ENCODE data around the gene USP32. TPM values are rescaled to one million over a fixed set of nuclear protein-coding genes. Genes with fewer than 3 reads are reported as not detected.

Gene USP32
- total RNA-seq, 1 experiment from 2014 or later = 73.5 TPM

DNA sequence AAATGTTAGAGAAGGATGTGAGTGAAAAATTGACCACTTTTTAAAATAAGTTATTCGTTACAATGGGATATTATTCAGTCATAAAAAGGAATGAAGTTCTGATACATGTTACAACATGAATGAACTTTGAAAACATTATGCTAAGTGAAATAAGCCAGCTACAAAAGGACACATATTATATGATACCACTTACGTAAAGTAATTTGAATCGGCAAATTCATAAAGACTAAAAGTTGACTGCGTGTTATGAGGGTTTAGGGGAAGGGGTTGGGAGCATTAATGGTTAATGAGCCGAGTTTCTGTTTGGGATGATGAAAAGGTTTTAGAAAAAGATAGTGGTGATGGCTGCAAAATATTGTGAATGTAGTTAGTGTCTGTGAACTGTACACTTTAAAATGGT, 73.1 kb downstream of the USP32 start:
- H3K4me1 ChIP-seq (ENCODE audit: insufficient read depth, low read length) = peaks cover 5% of the 10 kb centered on the region; the same call in 1 of the 2 replicates
- no peaks in the 10 kb centered on the region for H4K20me1 ChIP-seq (ENCODE audit: control insufficient read depth, insufficient read depth, insufficient read length)
- no peak overlapping the region for H3K27ac ChIP-seq (ENCODE audit: insufficient read length, low read depth, low read length)
- no peak overlapping the region for H3K4me3 Mint-ChIP-seq
- no peak overlapping the region for H3K18ac ChIP-seq (ENCODE audit: insufficient read length, low read depth, low read length)
- H3K36me3 Mint-ChIP-seq (ENCODE audit: insufficient read depth in 1 of 3, low read depth in 3 of 3) = no peaks in the 10 kb centered on the region
- peaks cover 16 to 25% of the 10 kb centered on the region in 2 experiments for H3K4me1 Mint-ChIP-seq
- no peak overlapping the region for H2AFZ ChIP-seq (ENCODE audit: low read length)
- H3K27me3 ChIP-seq (ENCODE audit: insufficient read depth, low read length) = no peaks in the 10 kb centered on the region
- no peaks in the 10 kb centered on the region for H3K23me2 ChIP-seq (ENCODE audit: insufficient read length, low read depth, low read length, poor library complexity, severe bottlenecking)
- no peak overlapping the region for H3K23ac ChIP-seq (ENCODE audit: insufficient read length, low read depth, low read length)
- H3K27me3 Mint-ChIP-seq (ENCODE audit: low read depth) = no peaks in the 10 kb centered on the region
- TF ChIP-seq, protein P1, sequence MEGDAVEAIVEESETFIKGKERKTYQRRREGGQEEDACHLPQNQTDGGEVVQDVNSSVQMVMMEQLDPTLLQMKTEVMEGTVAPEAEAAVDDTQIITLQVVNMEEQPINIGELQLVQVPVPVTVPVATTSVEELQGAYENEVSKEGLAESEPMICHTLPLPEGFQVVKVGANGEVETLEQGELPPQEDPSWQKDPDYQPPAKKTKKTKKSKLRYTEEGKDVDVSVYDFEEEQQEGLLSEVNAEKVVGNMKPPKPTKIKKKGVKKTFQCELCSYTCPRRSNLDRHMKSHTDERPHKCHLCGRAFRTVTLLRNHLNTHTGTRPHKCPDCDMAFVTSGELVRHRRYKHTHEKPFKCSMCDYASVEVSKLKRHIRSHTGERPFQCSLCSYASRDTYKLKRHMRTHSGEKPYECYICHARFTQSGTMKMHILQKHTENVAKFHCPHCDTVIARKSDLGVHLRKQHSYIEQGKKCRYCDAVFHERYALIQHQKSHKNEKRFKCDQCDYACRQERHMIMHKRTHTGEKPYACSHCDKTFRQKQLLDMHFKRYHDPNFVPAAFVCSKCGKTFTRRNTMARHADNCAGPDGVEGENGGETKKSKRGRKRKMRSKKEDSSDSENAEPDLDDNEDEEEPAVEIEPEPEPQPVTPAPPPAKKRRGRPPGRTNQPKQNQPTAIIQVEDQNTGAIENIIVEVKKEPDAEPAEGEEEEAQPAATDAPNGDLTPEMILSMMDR (conservative IDR thresholded peaks at IDR 0.05) = no peak
- H2BK5ac ChIP-seq (ENCODE audit: insufficient read length, low read length) = no peak overlapping the region
- no peak overlapping the region for H3K9ac ChIP-seq (ENCODE audit: extremely low read depth, insufficient read length, low read length)
- H3K79me1 ChIP-seq (ENCODE audit: insufficient read depth, low read depth, low read length, poor library complexity, severe bottlenecking) = peaks cover 10% of the 10 kb centered on the region
- DNase-seq = no peak
- no peak overlapping the region for H4K8ac ChIP-seq (replicated peaks; ENCODE audit: insufficient read length, low read depth, low read length)
- H2BK15ac ChIP-seq (ENCODE audit: low read depth, low read length) = no peak overlapping the region
- H3K14ac ChIP-seq (ENCODE audit: insufficient read depth, low read length) = no peak overlapping the region
- H3K9me3 ChIP-seq (ENCODE audit: control insufficient read depth, low read depth, low read length) = no peaks in the 10 kb centered on the region
- no peak overlapping the region for H3K56ac ChIP-seq (ENCODE audit: insufficient read length, low read depth, low read length)
- peaks cover 23% of the 10 kb centered on the region for H3K79me2 ChIP-seq (ENCODE audit: insufficient read depth, low read length)
- no peaks in the 10 kb centered on the region for H3K9me3 Mint-ChIP-seq
- H2BK12ac ChIP-seq (ENCODE audit: insufficient read length, low read depth, low read length) = no peak overlapping the region
- no peak overlapping the region for H4K5ac ChIP-seq (ENCODE audit: insufficient read length, low read depth, low read length)
- H3K27ac Mint-ChIP-seq = peak overlapping the region in 1 of 3 experiments; percentile 27; a peak in 2 of 7 replicates
- WGBS (ENCODE audit: extremely low coverage, insufficient read length, low lambda C conversion rate) = 100% methylated on average over 2 of the region's 5 CpGs
- H3K4me2 ChIP-seq (ENCODE audit: insufficient read depth, insufficient read length, low read length) = no peak overlapping the region
- no peak overlapping the region for H3T11ph ChIP-seq (ENCODE audit: low read length)
- H4K91ac ChIP-seq (ENCODE audit: insufficient read length, low read depth, low read length) = no peak overlapping the region
- no peak overlapping the region for H2BK120ac ChIP-seq (ENCODE audit: low read depth, low read length, poor library complexity, severe bottlenecking)
- no peak overlapping the region for H2AK5ac ChIP-seq (ENCODE audit: insufficient read length, low read length)
- no peak overlapping the region for H3K4ac ChIP-seq (ENCODE audit: low read depth, low read length)
- no peak overlapping the region for H2BK20ac ChIP-seq (ENCODE audit: low read depth, low read length, poor library complexity, severe bottlenecking)
